OCI-LY7 (cell line): ENCODE measurements around the gene OAT.

ENCODE experiments used
- EZH2phosphoT487 ChIP-seq: fragments of 200-600 bp; sonication (generic); IDR thresholded peaks from 2 replicates; pipeline ENCODE4 v1.6.1; 2018; ENCODE audit warnings: low read depth, borderline replicate concordance, mild to moderate bottlenecking, mixed run types, antibody characterized with exemption, low read length, moderate library complexity, mixed read lengths
- TF ChIP-seq, protein P1 (sequence below): fragments of 200-600 bp; sonication (generic); conservative IDR thresholded peaks from 2 replicates; pipeline ENCODE4 v1.5.1; 2014; ENCODE audit warnings: mild to moderate bottlenecking, antibody characterized with exemption, low read length, moderate library complexity, mixed read lengths

DNA sequence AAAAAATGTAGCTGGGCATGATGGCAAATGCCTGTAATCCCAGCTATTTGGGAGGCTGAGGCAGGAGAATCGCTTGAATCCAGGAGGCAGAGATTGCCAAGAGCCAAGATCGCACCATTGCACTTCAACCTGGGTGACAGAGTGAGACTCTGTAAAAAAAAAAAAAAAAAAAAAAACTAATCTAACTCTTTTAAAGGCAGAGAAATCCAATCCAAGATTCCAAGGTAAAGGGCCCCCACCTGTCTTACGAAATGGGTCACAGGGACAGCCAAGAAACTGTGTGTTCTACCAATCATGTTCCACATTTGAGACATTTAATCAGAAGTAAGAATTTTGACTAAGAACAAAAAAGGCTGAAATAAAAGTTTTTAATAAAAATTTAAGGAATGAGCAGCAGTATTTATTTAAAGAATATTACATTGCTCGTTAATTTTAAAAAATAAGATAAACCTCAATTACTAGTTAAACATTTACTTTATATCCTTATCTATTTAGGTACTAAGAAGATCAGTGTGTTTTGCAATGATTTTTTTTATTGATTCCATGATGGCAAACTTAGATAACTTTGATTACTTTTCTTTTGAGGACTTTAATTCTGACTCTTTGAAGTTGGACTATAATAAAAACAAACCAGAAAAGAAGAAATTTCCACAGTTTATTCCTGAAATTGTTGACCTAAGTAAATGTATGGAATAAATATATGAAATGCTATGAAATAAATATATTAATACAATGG, 6.7 kb upstream of the OAT start:
- TF ChIP-seq EZH2phosphoT487 = no peak
- TF ChIP-seq, protein P1, sequence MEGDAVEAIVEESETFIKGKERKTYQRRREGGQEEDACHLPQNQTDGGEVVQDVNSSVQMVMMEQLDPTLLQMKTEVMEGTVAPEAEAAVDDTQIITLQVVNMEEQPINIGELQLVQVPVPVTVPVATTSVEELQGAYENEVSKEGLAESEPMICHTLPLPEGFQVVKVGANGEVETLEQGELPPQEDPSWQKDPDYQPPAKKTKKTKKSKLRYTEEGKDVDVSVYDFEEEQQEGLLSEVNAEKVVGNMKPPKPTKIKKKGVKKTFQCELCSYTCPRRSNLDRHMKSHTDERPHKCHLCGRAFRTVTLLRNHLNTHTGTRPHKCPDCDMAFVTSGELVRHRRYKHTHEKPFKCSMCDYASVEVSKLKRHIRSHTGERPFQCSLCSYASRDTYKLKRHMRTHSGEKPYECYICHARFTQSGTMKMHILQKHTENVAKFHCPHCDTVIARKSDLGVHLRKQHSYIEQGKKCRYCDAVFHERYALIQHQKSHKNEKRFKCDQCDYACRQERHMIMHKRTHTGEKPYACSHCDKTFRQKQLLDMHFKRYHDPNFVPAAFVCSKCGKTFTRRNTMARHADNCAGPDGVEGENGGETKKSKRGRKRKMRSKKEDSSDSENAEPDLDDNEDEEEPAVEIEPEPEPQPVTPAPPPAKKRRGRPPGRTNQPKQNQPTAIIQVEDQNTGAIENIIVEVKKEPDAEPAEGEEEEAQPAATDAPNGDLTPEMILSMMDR = no peak
